T-helper 22 cell (primary cell): Measurements from ENCODE around the gene CCDC102A.
"Not testable (repeated sequence)": the region's sequence is repeated elsewhere in the genome, so short reads cannot be mapped to it uniquely, and the experiment has no call there.

ENCODE experiments used
- DNase-seq: peaks from one replicate; pipeline ENCODE4 v3.0.0-alpha.2; 2020; ENCODE audit warnings: low read depth

CCDC102A gene

GRCh38 chr16:57500578-57501111 lies 35.7 kb downstream of the CCDC102A start:
- no peak for DNase-seq

GRCh38 chr16:57499941-57500340 lies 36.4 kb downstream of the CCDC102A start:
- DNase-seq, result not testable (repeated sequence)

GRCh38 chr16:57498031-57498430 lies 38.3 kb downstream of the CCDC102A start:
- no peak for DNase-seq

DNA sequence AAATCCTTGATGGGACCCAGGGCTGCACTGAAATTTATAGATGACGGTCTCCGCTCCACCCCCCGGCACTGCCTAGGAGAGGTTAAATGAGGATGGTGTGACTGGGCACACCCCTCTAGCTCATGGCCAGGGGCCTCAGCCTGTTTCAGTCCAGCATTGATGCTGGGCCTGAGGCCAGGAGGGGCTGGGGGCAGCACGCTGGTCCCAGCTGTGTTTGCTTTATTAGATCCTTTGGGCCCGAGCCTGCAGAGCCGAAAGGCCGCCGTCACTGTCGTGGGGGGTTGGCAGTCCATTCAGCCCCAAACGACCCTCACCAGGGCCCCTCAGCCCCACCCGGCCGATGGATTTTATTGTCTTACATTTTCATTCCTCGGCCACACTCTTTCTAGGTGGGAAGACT lies 39.2 kb downstream of the CCDC102A start:
- DNase-seq, result no peak

DNA sequence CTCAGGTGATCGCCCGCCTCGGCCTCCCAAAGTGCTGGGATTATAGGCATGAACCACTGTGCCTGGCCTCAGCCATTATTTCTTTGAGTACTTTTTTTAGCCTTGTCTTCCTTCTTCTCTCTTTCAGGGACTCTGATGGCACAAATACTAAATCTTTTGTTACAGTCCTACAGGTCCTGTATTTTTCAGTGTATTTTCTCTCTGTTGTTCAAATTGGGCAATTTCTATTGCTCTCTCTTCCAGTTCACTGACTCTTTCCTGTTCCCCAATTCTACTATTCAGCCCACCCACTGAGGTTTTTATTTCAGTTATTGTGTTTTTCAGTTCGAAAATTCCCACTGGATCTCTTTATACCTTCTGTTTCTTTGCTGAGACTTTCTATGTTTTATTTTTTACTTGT lies 42.6 kb downstream of the CCDC102A start:
- no peak for DNase-seq

- no peak for DNase-seq
These were observed 47.1 kb downstream of the CCDC102A start for GRCh38 chr16:57489229-57489628.

- no peak for DNase-seq
These were observed 49.2 kb downstream of the CCDC102A start for GRCh38 chr16:57486858-57487834.

DNA sequence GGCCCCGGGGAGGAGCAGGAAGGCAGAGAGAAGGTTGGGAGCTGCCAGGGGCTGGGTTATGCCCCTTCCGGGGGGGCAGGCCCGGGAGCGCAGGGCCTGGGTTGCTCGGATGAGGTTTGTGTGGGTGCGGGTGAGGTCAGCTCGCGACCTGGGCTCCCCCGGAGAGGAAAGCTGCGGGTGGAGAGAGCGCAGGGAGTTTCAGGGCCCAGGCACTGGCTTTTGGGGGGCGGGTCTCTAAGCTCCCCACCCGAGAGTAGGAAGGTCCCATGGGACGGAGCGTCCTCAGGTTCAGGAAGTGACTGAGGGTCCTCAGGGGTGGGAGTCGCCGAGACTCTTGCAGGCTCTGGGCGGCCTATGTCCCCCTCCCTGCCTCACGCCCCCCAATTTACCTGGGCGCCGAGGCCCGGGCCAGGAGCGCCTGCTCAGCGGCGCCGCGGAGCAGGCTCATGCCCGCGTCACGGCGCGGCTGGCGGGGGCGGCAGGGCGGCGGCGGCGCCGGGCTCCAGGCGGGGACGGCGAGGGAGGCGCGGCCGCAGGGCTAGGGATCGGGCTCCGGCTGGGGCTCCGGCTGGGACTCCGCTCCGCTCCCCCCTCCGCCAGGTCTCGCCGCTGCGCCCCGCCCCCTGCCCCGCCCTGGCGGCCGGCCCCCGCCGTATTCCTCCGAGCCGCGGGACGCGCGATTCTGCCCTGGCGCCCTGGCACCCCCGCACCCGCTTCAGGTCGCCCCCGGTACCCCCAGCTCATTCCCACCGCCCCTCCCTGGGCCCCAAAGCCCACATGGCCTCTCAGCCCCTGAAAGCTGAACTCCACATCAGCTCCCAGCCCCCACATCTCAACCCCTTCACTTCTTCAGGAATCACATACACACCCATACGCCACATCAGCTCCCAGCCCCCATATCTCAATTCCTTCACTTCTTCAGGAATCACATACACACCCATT lies 50.2 kb downstream of the CCDC102A start, which contains the start of gene DOK4:
TSS of gene DOK4 (minus strand) at position 578 of the 942 bp plus-strand sequence. CDS start 6,986 bp downstream, outside the sequence.
- peak; percentile 67 for DNase-seq

GRCh38 chr16:57485091-57485915 lies 51.1 kb downstream of the CCDC102A start:
- no peak for DNase-seq

- DNase-seq, result no peak
These were observed 51.8 kb downstream of the CCDC102A start for GRCh38 chr16:57484515-57485005.

GRCh38 chr16:57483725-57484514 lies 52.5 kb downstream of the CCDC102A start:
- no peak for DNase-seq

DNA sequence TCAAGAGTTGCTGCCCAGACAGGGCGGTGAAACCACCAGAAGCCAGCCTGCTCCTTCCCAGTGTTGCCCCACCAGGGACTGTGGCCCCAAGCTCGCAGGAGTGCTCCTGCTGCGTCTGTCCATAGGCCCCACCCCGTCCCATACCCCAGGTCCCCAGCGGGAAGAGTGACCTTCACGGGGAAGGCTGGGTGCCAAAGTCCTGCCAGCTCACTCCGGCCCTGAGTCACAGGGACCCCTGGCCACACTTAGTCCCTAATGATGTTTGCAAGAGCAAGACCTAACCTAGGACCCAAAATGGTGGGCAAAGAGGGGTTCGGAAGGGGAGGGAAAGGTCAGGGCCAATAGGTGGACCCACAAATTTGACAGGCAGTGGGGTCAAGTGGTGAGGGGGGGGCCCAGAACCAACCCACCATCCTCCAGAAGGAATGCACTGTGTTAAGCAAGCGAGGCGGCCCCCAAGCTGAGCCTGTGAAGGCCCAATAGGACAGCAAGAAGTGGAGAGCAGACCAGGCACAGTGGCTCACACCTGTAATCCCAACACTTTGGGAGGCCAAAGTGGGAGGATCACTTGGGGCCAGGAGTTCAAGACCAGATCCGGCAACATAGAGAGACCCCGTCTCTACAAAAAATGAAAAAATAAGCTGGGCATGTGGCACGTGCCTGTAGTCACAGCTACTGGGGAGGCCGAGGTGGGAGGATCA lies 53.4 kb downstream of the CCDC102A start:
- DNase-seq, result no peak

GRCh38 chr16:57481421-57481820 lies 55.0 kb downstream of the CCDC102A start:
- DNase-seq, result no peak

DNA sequence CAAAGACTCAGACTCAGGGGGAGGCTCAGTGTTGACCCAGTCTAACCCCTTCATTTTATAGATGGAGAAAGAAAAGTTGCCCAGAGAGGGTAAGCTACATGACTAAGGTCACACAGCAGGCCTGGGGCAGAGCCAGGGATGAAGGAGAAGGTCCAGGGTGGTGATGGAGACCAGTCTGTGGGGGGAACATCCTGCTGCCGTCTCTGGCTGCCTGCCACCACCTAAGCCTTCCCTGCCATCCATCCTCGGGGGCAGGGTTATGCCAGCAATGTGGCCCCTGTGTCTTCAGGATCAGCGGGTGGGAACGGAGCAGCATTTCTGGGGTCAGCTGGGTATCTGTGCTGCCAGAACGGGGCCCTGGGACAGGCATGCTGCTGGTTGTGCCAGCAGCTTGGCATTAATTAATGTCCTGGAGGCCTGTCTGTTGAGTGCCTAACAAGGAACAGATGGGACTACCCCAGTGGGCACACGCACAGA lies 55.6 kb downstream of the CCDC102A start:
- no peak for DNase-seq

DNA sequence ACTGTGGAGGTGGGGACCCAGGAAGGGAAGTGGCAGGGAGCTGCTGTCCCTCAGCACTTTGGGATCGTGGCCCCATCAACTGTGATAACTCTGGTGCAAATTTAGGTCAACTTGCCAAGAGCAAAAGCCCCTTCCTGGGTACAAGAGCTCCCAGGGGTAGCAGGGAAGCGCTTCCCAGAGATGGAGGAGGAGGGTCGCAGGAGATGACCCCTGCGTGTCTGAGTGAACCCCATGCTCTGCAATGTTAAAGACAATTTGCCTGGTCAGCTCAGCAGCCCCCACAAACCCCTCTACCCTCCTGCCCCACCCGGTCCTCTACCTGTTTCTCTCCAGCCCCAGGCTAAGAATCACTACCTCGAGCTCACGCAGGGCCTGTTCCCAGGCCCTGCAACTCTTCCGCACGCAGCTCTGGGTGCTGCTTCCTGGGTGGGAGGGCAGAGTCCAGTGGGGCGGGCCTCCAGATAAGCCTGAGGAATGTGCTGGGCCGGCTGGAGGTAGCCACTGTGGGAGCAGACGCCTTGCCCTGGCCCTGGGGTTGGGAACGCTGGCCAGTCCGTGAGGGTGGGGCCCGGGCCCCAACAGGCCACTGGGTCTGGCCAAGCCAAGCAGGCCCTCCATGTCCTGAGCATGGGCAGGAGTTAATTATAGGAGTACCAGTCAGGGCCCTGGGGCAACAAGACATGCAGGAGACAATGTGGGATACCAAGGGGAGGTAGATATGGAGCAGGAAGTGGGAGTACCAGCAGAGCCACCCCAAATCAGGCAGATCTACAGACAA lies 56.2 kb downstream of the CCDC102A start:
- DNase-seq, result no peak

- DNase-seq, result no peak
These were observed 57.0 kb downstream of the CCDC102A start for GRCh38 chr16:57479205-57479975.

DNA sequence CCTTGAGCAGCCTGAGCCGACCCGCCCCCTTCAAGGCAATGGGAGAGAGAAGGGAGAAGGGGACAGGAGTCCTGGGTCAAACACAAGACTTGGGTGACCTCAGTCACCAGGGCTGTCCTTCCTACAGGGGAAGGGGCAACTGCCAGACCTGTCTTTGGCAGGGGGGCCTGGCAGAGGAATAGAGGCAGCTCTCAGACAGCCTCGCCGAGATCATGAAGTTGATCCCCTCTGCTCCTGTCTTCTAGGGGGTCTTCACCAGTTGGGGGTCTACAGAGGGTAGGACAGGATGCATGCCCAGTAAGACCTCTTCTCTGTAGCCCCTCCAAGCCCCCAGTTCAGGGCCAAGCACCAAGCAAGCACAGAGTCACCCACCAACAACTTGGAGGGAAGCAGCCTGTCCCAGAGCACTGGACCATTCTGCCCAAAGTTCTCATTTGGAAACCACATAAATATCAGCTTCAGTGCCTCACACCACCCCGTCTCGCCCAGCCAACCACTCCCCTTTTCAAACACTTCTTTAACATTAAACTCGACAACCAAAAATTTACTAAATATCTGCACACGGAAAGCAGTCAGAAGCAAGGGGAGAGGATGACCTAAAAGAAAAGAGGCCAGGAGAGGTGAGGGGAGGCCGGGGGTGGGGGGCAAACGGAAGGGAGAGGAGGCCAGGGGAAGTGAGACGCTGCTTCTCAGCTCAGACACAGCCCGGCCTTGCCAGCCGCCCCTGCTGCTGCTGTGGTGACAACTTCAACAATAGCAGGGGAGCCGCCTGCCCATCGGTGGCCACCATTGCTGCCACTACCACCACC lies 57.8 kb downstream of the CCDC102A start:
- DNase-seq, result no peak
